GM18873 (cell line): Measurements from ENCODE around the gene HCRT.
"Not testable (repeated sequence)": the region's sequence is repeated elsewhere in the genome, so short reads cannot be mapped to it uniquely, and the experiment has no call there.

Source experiments
- ATAC-seq: cut with Tn5 transposase; IDR thresholded peaks from one replicate; pipeline ENCODE4 v1.9.1; 2021; ENCODE audit warnings: mild to moderate bottlenecking, moderate library complexity, moderate number of reproducible peaks; ENCODE audit not compliant: unreplicated experiment, low FRiP score

HCRT gene

GRCh38 chr17:42199416-42200011 lies 14.3 kb upstream of the HCRT start:
- no peak for ATAC-seq

GRCh38 chr17:42198897-42199296 lies 13.6 kb upstream of the HCRT start:
- no peak for ATAC-seq

GRCh38 chr17:42197564-42198156 lies 12.4 kb upstream of the HCRT start:
- ATAC-seq: no peak

- ATAC-seq: peak; percentile 85
These were observed 9.0 kb upstream of the HCRT start, which contains the start of gene GHDC for GRCh38 chr17:42193969-42194899. TSS of gene GHDC (minus strand) at chr17:42194494. CDS start at chr17:42193581, 913 bp downstream.

DNA sequence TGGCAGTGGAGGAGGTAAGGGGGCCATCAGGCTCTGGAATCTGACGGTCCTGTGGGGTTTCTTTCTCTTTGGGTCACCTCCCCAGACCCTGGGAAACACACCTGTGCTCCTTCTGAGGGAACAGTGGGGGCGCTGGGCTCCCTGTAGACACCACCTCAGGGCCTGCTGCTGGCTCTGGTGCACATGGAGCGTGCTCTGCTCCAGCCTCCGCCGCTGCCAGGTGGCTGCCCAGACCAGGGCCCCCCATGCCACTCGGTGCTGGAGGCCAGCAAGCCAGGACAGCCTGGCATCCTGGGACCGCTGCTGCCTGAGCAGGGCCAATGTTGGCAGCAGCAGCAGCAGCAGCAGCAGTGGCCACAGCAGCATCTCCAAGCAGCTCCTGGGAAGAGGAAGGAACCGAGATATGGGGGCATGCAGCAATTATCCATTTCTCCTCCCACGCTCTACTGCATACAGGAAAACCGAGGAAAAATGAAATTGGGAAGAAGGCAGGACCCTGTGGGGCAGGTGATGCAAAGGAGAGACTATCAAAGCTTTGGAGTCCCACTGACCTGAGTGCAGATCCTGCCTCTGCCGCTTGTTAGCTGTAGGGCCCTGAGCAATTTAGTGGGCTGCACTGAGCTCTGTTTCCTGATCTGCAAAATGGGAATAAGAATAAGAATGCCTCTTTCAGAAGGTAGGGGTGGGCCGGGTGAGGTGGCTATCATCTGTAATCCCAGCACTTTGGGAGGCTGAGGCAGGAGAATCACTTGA lies 8.1 kb upstream of the HCRT start:
- ATAC-seq: no peak

GRCh38 chr17:42192189-42193126 lies 7.2 kb upstream of the HCRT start:
- no peak for ATAC-seq

DNA sequence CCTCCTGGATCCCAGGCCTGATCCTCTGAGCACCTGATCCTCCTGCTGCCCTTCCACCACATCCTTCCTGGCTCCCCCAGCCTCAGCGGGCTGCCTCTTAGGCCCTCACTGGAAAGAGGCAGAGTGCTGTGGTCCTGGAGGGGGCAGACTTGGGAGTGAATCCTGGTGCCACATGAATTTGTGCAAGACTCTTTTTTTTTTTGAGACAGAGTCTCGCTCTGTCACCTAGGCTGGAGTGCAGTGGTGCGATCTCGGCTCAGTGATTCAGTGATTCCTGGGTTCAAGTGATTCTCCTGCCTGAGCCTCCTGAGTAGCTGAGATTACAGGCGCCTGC lies 6.0 kb upstream of the HCRT start:
- no peak for ATAC-seq

DNA sequence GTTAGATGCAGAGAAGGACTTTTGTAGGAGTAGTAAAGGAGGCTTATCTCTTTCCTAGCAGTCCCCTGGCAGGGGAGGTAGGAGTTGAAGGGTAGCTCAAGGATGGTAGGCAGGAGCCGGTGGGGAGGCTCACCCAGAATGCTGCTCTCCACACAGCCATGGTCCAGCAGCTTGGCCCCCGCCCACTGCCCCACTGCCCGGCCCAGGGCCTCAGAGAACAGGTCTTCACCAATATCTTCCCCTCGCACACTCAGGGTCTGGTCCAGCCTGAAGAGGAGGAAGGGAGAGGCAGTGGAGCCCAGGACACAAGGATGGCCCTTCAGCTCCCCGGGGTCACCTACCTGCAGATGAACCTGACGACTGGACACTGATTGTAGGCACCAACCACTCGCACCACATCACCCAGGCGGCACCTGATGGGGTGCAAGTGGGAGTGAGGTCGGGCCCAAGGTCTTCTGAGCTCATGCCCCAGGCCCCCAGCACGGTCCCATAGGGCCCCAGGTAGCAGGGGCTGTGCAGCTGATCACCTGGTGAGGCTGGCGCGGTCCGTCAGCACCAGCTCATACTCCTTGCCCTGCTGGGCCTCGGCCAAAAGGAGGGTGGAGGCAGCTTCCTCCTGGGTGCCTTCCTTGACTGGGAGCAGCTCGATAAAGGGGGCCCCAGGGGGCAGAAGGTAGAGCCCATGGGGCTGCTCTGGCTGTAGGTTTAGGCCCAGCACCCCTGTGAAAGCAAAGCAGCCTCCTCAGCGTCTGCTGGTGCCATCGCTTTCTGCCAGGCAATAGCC lies 5.4 kb upstream of the HCRT start:
- ATAC-seq: no peak

- no peak for ATAC-seq
These were observed 4.4 kb upstream of the HCRT start for GRCh38 chr17:42189651-42189965.

- ATAC-seq: no peak
These were observed 3.7 kb upstream of the HCRT start for GRCh38 chr17:42188749-42189650.

DNA sequence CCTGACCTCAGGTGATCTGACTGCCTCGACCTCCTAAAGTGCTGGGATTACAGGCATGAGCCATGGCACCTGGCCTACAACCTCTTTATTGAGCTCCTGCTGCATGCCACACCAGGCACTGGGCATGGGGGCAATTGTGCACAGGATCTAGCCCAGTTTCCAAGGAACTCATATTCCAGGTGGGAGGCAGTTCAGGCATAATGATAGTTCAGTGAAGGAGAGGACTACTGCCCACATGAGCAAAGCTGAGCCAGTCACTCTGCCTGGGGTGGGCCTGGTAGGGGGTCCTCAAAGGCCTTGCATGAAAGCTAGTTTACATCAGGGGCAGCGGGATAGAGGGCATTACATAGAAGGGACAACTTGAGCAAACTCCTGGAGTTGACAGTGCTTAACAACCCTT lies 2.6 kb upstream of the HCRT start:
- no peak for ATAC-seq

- ATAC-seq: not testable (repeated sequence)
These were observed 939 bp upstream of the HCRT start for GRCh38 chr17:42186191-42186590.

- ATAC-seq: no peak
These were observed 324 bp upstream of the HCRT start for GRCh38 chr17:42185621-42185930.

GRCh38 chr17:42183741-42184711 lies 1.2 kb downstream of the HCRT start:
- peak; percentile 55 for ATAC-seq

- ATAC-seq: no peak
These were observed 2.1 kb downstream of the HCRT start for GRCh38 chr17:42182927-42183734.

DNA sequence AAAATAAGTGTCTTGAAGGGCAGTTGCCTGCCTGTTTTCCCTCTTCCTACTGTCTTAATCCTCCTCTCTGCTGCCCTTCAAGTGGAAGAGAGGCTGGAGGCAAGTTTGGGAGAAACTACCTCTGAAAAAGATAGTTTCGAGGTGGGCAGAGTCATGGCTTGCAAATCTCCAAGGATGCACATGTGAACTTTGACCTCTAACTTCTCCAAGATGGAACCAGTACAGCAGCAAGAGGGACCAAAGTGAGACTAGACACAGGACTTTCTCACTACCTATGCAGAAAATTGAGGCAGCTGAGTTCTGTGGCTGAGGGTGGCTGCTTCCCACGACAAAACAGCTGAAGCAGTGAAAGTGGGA lies 3.4 kb downstream of the HCRT start:
- ATAC-seq: no peak
